GM12864 (cell line): ENCODE measurements around the gene ATRN.
"Not testable (repeated sequence)": the region's sequence is repeated elsewhere in the genome, so short reads cannot be mapped to it uniquely, and the experiment has no call there.

Experiments used
- DNase-seq: peaks from one replicate; pipeline ENCODE4 v3.0.0-alpha.2; 2011; ENCODE audit warnings: low read depth
- H3K4me3 ChIP-seq: 2 replicates; pipeline ENCODE4 v1.5.1; 2011; ENCODE audit warnings: mild to moderate bottlenecking, low read depth, low read length, control low read depth
- TF ChIP-seq, protein P1 (sequence below): IDR thresholded peaks from 2 replicates; pipeline ENCODE4 v1.5.1; 2011; ENCODE audit warnings: low read depth, mild to moderate bottlenecking, moderate library complexity, low read length, control low read depth, inconsistent platforms; ENCODE audit errors: missing control alignments

Gene ATRN

DNA sequence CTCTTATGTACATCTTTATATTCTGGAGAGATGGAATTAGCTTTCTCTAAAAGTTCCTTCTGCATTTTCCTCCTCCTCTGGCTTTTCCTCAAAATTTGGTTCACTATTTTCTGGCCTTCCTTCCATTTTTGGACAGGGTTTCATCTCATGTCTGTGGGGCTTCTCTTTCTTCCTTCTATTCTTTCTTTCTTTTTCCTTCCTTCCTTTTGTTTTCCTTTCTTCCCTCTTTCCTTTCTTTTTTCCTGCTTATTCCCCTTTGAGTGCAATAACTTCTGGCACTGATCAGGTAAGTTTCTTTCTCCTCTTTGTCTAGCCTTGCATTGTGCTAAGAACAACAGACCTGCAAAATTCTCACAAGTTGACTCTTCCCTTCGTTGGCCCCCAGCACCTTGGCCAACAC is 5.5 kb upstream of the ATRN start:
- DNase-seq: no peak
- TF ChIP-seq, protein P1, sequence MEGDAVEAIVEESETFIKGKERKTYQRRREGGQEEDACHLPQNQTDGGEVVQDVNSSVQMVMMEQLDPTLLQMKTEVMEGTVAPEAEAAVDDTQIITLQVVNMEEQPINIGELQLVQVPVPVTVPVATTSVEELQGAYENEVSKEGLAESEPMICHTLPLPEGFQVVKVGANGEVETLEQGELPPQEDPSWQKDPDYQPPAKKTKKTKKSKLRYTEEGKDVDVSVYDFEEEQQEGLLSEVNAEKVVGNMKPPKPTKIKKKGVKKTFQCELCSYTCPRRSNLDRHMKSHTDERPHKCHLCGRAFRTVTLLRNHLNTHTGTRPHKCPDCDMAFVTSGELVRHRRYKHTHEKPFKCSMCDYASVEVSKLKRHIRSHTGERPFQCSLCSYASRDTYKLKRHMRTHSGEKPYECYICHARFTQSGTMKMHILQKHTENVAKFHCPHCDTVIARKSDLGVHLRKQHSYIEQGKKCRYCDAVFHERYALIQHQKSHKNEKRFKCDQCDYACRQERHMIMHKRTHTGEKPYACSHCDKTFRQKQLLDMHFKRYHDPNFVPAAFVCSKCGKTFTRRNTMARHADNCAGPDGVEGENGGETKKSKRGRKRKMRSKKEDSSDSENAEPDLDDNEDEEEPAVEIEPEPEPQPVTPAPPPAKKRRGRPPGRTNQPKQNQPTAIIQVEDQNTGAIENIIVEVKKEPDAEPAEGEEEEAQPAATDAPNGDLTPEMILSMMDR: no peak
- H3K4me3 ChIP-seq: no peak overlapping the region

DNA sequence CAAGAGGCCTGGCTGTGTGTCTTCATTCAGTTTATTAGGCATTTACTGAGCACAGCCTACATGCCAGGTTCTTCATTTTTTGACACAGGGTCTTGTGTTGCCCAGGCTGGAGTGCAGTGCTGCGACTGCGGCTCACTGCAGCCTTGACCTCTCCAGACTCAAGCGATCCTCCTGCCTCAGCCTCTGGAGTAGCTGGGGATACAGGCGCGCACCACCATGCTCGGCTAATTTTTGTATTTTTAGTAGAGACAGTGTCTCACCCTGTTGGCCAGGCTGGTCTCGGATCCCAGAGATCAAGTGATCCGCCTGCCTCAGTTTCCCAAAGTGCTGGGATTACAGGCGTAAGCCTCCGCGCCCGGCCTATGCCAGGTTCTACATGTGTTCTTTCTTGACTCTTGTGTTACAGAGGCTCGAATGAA is 601 bp upstream of the ATRN start:
- DNase-seq: no peak
- TF ChIP-seq, protein P1: no peak
- H3K4me3 ChIP-seq: peak overlapping the region; percentile 94

DNA sequence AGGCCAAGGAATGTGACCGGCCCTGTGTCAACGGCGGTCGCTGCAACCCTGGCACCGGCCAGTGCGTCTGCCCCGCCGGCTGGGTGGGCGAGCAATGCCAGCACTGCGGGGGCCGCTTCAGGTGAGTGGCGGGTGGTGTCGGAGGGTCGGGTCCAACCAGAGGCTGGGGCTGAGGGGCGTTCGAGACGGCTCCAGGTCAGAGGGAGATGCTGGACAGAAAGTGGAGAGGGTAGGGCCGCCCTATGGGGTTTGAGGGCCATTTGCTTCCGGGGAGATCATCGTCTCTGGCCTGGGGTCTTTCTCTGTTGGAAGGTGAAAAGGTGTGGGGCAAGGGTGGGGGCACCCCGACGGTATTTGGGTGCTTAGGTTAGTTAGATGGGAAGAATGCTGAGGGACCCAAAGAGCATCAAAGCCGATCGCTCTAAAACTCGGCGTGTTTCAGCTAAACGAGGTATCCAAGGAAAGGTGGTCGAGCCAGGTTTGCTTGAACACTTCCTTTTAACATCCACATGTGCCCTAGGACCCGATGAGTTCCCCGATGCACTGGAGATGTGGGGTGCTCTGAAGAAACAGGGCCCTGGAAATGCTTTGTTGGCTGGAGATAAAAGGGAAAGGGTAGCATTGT is 691 bp downstream of the ATRN start:
- TF ChIP-seq, protein P1: no peak
- H3K4me3 ChIP-seq: peak overlapping the region; percentile 94
- no peak for DNase-seq

DNA sequence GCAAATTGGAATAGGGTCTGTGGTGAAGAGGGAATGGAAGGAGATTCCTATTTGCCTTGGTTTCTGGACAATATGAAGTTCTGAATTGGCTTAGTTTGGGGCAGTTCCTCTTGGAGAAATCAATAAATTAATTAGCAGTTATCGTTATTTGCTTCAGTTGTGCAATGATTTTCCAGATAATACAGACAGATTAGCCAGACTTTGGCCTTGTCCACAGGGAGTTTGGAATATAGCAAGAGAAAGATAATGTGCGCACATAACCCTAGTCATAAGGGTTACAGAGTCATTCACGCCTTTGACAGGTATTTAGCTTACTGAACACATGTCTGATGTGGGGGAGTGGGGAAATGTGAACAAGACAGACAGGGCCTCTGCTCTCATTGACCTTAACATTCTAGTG is 1.3 kb downstream of the ATRN start:
- TF ChIP-seq, protein P1: no peak
- H3K4me3 ChIP-seq: peak overlapping the region; percentile 94
- no peak for DNase-seq

DNA sequence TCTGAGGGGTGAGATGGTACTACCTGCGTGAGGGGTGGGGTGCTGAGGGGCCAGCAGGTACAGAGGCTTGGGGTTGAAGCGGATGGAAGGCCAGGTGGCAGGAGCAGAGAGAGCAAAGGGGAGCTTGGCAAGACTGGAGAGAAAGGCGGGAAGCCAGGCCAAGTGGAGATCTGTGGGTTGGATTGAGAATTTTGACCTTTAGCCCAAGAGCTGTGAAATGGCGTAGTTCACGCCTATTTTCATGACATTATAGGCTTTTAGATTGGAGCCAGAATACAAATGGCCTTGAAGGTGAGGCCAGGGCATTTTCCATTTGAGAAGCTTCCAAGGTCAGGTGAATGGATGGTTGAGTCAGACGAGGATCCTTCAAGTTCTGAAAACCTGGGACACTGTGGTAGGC is 2.5 kb downstream of the ATRN start:
- DNase-seq: no peak
- TF ChIP-seq, protein P1: no peak
- no peak overlapping the region for H3K4me3 ChIP-seq

DNA sequence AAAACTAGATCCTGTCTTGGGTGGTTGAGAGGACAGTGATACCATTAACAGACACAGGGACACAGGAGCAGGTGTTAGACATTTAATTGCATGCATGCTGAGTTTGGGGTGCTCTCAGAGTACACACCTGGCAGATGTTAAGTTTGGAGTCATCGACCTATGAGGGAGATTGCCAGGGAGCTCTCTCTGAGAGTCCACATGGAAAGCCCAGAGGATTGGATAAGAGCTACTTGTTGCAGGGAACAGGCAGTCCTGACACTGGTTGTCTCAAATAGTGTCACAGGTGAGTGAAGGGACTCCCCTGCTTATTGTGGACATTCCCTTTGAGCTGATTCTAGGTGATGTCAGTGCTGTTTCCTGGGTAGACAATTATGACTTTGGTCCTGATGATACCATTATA is 3.1 kb downstream of the ATRN start:
- no peak overlapping the region for H3K4me3 ChIP-seq
- TF ChIP-seq, protein P1: no peak
- DNase-seq: no peak

DNA sequence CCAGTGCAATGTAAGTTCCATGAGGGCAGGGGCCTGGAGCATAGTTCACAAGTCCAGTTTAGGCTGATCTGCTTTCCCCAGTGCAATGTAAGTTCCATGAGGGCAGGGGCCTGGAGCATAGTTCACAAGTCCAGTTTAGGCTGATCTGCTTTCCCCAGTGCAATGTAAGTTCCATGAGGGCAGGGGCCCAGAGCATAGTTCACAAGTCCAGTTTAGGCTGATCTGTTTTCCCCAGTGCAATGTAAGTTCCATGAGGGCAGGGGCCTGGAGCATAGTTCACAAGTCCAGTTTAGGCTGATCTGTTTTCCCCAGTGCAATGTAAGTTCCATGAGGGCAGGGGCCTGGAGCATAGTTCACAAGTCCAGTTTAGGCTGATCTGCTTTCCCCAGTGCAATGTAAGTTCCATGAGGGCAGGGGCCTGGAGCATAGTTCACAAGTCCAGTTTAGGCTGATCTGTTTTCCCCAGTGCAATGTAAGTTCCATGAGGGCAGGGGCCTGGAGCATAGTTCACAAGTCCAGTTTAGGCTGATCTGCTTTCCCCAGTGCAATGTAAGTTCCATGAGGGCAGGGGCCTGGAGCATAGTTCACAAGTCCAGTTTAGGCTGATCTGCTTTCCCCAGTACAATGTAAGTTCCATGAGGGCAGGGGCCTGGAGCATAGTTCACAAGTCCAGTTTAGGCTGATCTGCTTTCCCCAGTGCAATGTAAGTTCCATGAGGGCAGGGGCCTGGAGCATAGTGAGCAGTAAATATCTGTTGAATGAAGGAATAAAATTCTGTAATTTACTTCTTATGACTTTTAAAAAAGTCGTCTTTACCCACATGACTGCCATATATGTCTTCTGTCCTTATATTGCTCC is 6.4 kb downstream of the ATRN start:
- not testable (repeated sequence) for H3K4me3 ChIP-seq, DNase-seq
